CD4-positive, alpha-beta T cell treated with Interleukin-17A for 1 hour (primary cell): ENCODE measurements around the gene MYO1H.
"Not testable (repeated sequence)": the region's sequence is repeated elsewhere in the genome, so short reads cannot be mapped to it uniquely, and the experiment has no call there.

Experiments
- DNase-seq: peaks from one replicate; pipeline ENCODE4 v3.0.0-alpha.2; 2020

The MYO1H gene

DNA sequence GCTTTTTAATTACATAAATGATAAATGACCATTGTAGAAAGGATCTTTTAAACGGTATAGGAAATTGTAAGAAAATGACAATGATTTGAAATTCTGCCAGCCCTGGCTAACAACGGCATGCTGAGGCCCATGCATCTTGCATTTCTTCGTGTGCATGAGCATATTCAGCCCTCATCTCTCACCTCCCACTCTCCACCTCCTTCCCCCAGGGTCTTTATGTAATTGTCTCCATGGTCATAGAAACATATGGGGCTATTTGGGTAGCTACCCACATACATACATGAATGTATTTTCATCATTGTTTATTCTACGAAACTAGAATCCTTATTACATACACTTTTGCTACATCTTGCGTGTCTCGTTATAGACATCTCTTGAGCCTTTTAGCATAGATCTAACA, 4.5 kb downstream of the MYO1H start:
- no peak for DNase-seq

DNA sequence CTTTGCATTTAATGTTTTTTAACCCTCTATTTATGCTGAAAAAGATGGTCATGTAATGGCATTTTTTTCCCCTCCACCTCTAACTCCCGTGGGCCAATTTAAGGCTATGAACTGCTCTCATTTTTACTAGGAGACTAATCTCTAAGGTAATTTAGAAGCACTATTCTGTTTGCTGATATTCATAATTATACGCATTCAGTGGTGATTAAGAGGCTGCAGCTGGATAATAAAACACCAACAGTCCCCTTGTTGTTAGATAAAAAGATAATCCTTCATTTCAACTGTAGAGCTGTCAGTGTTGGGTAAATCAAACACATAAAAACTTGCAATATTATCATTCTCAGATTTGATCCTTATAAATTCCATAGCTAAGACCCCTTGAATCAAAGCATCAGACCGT, 8.9 kb downstream of the MYO1H start:
- DNase-seq, result no peak

GRCh38 chr12:109357032-109357431, 9.3 kb downstream of the MYO1H start:
- no peak for DNase-seq

DNA sequence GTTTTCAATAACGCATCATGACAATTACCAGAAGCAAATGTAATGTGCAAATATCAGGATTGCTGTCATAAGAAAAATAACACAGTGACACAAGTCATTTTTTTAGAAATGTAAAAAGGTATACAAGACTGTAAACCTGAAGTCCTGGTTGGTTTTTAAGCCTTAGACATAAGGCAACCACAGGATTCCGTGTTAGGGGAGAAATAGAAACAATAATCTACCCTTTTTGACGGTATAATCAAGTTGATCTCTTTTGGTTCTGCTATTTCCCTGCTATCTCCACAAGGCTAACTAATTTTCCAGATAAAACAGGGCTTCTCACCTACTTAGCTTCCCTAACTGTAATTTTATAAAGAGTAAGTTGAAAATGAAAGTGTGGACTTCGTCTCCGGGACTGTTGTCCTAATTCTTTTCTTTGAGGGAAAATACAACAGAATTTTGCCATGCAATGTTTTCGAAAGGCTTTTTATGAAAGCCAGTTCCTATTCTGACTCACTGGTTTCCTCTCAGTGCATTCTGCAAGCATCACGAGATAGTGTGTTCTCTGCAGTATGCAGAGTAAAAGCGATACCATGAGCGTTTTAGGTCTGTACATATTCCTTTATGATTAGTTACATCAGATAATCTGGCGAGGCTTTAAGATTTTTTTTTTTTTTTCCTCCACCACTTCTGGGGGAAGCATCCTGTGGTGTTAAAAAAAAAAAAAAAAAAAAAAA, 10.6 kb downstream of the MYO1H start:
- no peak for DNase-seq

- no peak for DNase-seq
Measured at GRCh38 chr12:109359131-109359690, 11.5 kb downstream of the MYO1H start.

DNA sequence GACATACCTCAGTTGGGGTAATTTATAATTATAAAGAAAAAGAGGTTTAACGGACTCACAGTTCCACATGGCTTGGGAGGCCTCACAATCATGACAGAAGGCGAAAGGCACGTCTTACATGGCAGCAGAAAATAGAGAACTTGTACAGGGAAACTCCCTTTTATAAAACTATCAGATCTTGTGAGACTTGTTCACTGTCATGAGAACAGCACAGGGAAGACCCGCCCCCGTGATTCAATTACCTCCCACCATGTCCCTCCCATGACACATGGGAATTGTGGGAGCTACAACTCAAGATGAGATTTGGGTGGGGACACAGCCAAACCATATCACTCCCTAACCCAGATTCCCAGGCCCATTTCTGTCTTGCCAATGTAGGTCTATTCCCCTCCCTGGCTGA, 22.1 kb downstream of the MYO1H start:
- no peak for DNase-seq

DNA sequence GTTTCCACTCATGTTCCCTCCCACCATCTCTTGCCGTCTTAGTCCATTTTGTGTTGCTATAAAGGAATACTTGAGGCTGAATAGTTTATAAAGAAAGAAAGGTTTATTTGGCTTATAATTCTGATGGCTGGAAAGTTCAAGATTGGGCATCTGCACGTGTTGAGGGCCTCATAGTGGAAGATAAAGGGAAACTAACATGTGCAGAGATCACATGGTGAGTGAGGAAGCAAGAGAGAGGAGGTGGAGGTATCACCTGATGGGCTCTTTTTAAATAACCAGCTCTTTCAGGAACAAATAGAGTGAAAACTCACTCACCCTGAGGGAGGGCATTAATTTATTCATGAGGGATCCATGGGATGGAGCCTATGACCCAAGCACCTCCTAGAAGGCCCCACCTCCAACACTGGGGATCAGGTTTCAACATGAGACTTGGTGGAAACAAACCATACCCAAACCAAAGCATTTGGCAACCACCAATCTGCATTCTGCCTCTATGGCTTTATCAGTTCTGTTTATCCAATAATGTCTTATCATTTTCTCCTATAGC, 29.5 kb downstream of the MYO1H start:
- DNase-seq, result no peak

DNA sequence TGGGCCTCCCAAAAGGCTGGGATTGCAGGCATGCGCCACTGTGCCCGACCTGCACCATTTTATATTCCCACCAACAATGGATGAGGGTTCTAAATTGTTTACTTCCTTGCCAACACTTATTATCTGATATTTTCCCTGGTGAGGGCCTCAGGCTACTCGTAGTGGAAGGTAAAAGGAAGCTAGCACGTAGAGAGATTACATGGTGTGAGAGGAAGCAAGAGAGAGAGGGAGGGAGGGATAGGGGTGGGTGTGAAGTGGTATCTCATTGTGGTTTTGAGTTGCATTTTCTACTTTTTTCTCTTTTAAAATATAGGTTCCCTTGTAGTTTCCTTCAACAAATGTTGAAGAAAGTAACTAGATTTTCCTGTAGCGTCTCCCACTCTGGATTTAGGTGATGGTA, 30.9 kb downstream of the MYO1H start:
- DNase-seq, result no peak

- no peak for DNase-seq
Measured at GRCh38 chr12:109382031-109382430, 34.3 kb downstream of the MYO1H start.

DNA sequence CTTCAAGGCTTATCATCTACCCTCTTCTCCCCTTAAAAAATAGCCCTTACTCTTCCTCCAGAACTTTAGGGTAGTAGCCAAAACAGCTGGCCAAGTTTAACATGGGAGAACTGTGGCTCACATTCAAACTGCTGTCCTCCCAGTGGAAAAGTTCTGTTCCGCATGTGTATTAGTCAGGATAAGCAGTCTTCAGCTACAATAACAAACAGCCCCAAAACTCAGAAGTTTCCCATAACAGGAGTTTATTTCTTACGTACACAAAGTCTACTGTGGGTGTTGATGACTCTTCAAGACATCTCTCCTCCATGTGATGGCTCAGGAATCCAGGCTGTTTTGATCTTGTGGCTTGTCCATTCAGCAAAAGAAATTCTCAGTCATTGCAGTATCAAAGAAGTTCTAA, 35.5 kb downstream of the MYO1H start:
- no peak for DNase-seq

DNA sequence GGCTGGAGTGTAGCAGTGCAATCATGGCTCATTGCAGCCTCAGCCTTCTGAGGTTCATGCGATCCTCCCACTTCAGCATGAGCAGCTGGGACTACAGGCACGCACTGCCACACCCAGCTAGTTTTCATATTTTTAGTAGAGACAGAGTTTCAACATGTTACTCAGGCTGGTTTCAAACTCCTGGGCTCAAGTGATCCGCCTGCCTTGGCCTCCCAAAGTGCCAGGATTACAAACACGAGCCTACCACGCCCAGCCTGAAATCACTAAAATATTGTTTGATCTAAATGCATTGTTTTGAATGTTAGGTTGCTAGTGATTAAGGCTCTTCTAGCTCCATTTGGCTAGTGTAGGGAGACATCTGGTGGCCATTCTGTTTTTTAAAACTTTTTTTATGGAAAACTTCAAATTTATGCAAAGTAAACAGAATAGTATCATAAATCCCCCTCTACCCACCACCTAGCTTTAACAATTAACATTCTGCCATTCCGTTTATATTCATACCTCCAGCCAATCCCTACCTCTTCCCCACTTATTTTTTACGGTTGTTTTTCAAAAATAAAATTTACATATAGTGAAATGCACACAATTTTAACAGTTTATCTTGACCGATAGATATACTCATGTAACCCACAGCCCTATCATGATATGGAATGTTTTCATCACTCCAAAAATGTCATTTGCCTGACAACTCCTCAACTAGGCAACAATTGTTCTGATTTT, 37.8 kb downstream of the MYO1H start:
- peak; percentile 38 for DNase-seq

- DNase-seq, result no peak
Measured at GRCh38 chr12:109386059-109386433, 38.3 kb downstream of the MYO1H start.

GRCh38 chr12:109387425-109388166, 39.9 kb downstream of the MYO1H start:
- DNase-seq, result no peak

GRCh38 chr12:109388167-109388563, 40.5 kb downstream of the MYO1H start:
- no peak for DNase-seq

DNA sequence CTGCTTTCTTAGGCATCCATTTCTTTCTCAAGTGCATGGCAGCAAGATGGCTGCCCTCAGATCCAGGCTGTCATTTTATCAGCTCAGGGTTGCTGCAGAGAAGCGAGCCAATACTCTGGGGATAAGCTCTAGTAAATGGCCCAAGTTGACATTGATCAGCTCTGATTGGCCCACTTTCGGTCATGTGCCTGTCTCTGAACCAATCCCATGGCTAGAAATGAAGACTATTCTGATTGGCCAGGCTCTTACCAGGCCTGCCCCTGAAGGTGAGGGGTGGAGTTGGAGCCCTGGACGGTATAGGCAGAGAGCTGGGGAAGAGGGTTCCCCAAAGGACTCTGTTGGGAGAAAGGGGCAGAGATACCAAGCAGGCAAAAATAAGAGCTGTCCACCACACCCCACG, 41.4 kb downstream of the MYO1H start:
- no peak for DNase-seq

DNA sequence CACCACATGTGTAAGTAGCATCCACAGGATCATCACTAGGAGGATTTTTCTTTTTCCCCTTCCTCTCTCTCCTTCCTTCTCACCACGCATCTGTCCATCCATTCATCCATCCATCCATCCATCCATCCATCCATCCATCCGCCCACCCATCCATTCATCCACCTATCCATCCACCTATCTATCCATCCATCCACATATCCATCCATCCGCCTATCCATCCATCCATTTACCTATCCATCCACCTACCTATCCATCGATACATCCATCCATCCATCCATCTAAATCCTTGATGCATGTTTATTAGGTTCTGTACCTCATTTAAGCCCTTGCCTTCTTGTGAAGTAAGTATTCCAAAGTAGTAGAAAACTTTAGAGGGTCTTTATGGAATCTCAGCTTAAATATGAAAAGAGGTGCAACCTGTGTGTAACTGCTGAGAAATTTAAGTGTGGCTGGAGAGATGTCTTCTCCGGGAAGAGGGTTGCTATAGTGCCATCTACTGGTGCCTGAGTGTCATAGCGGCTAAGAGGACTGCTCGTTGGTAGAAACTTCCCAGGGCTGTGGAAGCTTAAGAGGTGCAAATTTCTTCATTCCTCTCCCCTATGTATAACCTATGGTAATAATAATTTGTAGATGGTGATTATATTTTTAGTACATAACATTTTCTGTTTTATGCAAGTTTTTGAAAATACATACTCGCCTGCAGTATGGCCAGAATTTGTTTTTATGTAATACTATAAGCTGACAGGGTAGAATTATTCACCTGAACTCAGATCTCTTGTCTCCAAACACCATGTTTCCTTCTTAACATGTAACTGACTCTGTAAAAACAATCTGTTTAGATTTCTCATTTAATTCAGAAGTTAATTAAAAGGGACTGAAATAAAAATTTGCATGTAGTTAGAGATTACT, 46.0 kb downstream of the MYO1H start:
- DNase-seq, result peak; percentile 63

GRCh38 chr12:109394891-109395290, 47.2 kb downstream of the MYO1H start:
- DNase-seq, result no peak

- DNase-seq, result not testable (repeated sequence)
Measured at GRCh38 chr12:109404841-109405240, 57.1 kb downstream of the MYO1H start.

DNA sequence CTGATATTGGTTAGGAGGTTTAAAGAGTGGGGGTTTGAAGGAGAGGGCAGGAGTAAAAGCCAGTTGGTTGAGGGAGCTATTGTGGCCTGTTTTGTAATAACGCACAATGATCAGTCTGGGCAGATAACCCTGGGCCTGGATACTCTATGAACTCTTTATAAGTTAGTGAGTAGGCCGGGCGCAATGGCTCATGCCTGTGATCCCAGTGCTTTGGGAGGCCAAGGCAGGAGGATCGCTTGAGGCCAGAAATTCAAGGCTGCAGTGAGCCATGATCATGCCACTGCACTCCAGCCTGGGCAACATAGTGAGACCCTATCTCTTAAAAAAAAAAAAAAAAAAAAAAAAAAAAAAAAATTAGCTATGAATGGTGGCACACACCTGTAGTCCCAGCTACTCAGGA, 58.4 kb downstream of the MYO1H start:
- DNase-seq, result not testable (repeated sequence)

DNA sequence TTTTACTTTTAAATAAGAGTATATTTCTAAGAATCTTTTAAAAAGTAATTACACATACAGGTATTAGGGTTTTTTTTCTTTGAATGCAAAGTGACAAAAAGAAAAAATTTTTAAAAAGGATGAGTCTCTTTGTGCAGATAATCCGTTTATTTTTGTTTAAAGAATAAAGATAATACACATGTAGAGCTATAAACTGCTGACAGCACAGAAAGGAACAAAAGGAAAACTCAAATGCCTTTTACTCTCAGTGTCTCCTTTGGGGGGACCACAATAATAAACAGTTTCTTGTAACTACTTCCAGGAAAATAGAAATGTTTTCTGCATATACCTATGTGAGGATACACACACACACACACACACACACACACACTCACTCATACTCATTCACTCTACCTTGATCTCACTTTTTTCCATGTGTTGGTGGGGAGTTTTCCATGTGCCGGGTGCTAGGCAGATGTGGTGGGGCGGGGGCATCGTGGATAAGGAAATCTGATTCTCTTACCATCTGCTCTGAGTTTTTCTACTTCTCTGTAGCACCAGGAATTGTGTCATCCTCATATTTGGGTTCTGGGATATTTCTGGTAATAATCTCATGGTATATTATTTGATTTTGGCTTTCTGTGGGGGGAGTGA, 71.3 kb downstream of the MYO1H start:
- DNase-seq, result no peak

- DNase-seq, result no peak
Measured at GRCh38 chr12:109421355-109422087, 73.8 kb downstream of the MYO1H start.
